ENCODE data around the gene PANK4.

Gene PANK4

DNA sequence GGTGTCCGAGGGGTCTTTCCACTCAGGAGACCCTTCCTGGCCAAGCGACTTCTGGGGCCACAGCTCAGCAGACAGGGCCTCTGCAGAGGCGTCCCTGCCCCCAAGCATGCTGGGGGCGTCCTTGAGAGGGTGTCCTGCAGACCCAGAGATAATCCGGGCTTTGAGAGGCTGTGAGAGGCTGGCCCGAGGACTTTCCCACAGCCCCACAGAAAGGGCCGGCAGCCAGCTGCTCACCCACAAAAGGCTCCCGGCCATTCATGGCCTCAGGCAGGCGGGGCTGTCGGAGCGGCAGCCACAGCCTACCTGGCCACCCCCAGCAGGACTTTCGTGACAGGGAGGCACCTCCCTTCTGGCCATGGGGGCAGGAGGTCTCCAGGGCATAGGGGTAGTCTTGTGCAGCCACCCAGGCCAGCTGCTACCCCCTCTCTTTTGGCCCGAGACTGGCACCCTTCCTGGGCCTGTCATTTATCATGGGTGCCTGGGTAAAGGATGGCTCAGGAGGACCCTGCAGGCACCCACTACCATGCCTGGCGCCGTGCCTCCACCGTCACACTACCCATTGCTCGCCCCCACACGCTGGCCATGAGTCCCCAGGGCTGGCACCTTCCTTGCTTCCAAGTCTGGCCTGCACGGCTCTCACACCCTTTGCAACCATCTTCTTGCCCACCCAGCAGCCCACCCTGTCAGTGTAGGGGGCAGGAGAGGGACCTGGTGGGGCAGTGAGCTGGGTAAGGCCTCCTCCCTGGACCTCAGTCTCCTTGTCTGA is 18.7 kb upstream of the PANK4 start:
- DNase-seq (ENCODE audit: low read depth), result no peak

DNA sequence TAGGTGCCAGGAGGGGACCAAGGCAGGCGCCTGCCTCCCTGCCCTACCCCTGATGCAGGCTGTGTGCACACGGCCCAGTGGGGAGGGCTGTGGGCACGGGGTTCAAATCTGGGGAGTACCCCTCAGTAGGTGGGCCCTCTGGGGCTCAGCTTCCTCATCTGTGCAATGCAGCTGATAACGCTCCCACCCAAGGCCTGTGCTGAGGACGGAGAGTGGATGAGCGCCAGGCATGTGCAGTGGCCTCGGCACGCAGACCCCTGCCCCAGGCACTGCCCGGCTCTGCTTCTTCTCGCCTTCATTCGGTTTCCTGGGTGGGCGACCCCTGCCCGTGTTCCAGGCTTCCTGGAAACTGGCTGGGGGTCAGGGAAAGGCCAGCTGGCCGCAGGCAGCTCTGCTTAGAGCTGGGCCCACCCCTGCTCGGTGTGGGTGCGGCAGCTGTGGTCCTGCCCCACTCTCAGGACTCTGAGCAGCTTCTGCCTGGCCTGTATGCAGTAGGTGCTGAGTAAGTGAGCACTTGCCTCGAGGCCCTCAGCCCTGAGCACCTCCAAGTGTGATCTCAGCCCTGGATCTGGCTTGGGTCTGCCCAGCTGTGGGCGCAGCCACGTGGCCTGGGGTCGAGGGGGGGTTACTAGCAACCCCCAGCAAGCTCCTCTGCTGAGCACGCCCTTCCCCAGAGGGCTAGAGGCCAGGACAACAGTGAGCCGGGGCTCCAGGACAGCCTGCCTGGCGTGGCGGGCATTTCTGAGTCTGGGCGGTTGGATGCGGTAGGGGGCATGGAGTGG is 17.9 kb upstream of the PANK4 start:
- no peak for DNase-seq (ENCODE audit: low read depth)

DNA sequence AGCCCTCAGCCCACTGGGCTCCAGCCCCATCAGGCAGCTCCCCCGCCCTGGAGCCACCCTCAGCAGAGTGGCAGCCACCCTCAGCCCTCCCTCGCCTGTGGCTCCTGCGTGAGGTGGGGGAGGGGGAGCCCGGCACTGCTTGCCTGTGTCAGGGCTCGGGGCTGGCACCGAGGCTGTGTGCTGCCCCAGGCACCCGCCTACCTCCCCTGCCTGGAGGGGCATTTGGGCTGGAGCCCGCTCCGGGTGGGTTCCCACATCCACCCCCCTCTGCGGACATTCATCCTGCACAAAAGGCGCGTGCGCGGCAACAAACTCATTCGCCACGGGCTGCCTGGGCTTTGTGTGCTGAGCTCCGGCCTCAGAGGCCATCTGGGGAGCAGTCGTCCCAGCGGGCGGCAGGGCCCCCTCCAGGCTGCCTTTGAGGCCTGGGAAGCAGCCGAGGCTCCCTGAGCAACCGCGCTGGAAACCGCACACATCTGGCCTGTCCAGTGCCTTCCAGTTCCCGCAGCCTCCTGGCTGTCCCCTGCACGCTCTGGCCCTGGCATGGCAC is 17.2 kb upstream of the PANK4 start:
- DNase-seq (ENCODE audit: low read depth), result no peak

DNA sequence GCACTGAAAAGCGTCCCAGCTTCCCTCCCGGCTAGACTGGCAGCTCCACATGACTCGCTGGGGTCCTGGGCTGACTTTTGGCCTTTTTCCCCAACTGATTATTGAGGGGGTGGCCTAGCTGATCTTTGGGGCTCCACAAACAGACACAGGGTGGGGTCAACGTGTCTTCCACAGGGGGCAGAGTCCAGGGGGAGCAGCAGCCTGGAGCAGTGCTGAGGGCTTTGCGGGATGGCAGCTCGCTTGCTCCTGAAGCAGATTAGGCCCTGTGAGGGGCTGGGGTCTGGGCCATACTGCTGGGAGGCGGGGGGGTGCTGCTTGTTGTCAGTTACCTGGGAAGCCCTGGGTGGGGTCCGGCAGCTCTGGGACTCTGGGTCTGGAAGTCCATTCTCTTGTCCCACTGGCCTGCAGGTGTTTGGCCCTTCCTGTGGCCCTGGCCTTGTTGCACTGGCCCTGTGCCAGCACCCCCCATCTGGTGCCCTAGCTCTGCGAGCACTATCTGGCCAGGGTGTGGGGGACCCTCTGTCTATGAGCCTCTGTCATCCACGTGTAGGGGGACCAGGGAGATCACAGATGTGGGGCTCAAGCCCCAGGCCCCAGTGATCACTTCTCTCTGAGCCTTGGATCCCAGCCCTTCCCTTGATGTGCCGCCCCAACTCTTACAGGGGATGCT is 16.0 kb upstream of the PANK4 start:
- no peak for DNase-seq (ENCODE audit: low read depth)

- no peak for DNase-seq (ENCODE audit: low read depth)
These were observed 15.3 kb upstream of the PANK4 start for GRCh38 chr1:2541619-2542245.

- DNase-seq (ENCODE audit: low read depth), result no peak
These were observed 14.6 kb upstream of the PANK4 start for GRCh38 chr1:2540816-2541492.

DNA sequence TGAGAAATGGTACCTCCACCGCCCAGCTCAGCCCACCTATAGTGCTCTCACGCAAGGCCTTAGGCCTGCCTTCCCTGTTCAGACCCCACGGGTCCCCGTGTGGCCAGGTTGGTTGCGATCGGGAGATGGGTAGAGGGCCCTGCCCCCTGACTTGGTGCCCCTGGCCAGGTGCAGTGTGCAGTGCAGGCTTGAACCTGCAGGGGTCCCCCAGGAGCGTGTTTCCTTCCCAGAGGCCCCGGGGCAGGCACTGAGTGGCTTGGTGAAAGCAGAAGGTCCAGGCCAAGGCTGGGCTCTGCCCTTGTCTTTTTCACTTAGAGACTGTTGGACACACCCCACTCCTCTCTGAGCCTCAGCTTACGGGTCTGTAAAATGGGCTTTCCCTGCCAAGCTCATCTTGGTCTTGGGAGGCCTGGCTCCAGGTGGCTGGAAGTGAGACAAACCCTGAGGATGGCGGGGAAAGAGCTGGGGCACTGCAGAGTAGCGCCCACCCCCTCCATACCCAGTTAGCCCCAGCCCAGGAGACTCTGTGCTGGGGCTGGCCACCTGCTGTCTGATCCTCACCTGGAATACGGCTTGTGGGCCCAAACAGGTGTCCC is 13.0 kb upstream of the PANK4 start:
- no peak for DNase-seq (ENCODE audit: low read depth)

DNA sequence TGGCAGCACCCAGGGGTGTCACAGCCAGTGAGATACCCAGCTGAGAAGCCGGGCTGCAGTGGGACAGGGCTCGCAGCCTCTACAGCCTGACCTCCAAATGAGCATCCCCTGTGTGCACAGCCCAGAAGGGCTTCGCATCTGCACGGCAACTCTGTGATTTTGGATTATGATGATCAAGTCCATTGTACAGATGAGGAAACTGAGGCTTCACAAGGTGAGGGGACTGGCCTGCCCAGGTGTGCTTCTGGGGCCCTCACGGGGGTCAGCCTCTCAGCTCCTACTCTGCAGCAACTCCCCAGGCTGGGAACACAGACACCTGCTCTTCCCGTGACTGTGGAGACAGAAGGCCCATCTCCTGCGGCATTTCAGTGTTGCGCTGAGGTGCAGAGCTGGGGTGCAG is 12.5 kb upstream of the PANK4 start:
- DNase-seq (ENCODE audit: low read depth), result no peak

- DNase-seq (ENCODE audit: low read depth), result no peak
These were observed 12.0 kb upstream of the PANK4 start for GRCh38 chr1:2538376-2538775.

DNA sequence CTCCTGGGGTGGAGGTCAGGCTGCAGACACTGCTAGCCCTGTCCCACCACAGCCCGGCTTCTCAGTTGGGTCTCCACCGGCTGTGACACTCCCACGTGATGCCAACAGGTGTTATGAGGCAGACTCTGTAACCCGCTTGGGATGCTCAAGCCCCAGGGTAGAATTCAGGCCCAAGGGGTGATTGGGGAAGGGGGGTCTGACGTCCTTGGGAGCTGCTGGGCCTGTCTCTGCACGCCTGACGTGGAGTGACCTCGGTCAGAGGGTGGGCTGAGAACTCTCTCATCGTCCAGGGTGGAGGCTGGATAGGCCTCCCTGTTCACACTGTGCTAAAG is 11.4 kb upstream of the PANK4 start:
- DNase-seq (ENCODE audit: low read depth), result no peak

DNA sequence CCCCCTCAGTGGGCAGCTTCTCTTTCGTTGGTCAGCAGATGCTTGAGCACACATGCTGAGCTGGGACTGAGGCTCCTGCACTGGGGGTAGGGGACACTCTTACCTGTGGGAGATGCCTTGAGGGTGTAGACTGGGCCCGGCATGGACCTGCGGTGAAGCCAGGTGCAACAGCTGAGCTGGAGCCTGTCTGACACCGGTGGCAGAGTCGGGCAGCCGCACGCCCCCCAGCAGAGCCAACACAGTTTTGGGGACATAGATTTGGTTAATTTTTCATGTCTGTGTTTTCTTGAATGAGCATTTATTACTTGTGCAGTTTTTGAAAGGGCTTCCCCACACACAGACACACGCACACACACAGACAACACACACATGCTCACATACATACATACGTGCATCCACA is 9.6 kb upstream of the PANK4 start:
- no peak for DNase-seq (ENCODE audit: low read depth)

DNA sequence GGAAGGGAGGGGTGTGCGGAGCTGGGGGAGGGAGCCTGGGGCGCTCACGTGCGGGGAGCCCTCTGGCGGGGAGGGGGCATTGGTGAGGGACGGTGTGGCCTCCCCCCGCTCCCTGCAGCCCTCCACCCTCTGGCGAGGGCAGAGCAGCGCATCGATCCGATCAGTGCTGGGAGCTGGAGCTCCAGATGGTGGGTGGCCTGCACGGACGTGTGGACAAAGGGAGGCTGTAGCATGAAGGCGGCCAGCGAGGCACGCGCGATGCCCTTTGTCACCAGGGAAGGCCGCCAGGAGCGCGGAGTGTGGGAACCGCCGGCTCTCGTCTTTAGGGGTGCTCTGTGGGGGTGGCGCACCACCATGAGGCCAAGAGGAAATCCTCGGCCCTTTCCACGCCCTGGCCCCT is 9.1 kb upstream of the PANK4 start:
- DNase-seq (ENCODE audit: low read depth), result no peak

GRCh38 chr1:2534687-2535441 is 8.5 kb upstream of the PANK4 start:
- DNase-seq (ENCODE audit: low read depth), result no peak

DNA sequence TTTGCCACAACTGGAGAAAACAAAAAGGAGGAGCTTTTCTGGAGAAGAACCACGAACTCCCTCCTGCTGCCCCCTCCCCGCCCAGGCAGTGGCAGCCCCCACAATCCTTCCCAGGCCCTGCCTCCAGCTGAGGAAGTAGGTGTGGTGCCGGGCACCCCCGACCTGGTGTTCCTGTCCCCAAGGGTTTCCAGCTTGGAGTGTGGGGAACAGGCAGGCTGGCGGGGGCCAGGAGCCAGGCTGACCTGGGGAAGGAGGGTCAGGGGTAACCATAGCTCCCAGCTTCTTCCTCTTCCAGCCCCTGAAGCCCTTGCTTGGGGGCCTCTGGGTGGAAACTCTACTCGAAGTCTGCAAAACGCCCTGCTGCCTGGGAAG is 7.9 kb upstream of the PANK4 start:
- no peak for DNase-seq (ENCODE audit: low read depth)

DNA sequence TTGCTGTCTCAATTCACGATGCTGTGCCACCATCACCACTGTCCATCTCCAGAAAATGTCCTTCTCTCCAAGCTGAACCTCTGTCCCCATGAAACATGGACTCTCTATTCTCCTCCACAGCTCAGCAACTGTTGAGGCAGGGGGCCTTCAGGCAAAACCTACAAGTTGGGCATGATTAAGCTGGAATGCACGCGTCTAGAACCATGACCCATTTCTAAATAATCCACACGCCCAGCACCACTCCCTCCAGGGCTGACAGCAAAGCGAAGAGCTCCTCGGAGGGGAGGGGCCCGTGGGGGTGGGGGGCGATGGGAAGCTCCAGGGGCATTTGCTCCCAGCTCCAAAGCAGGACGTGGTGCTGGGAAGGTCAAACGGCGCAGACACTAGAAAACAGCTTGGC is 7.0 kb upstream of the PANK4 start:
- DNase-seq (ENCODE audit: low read depth), result no peak

DNA sequence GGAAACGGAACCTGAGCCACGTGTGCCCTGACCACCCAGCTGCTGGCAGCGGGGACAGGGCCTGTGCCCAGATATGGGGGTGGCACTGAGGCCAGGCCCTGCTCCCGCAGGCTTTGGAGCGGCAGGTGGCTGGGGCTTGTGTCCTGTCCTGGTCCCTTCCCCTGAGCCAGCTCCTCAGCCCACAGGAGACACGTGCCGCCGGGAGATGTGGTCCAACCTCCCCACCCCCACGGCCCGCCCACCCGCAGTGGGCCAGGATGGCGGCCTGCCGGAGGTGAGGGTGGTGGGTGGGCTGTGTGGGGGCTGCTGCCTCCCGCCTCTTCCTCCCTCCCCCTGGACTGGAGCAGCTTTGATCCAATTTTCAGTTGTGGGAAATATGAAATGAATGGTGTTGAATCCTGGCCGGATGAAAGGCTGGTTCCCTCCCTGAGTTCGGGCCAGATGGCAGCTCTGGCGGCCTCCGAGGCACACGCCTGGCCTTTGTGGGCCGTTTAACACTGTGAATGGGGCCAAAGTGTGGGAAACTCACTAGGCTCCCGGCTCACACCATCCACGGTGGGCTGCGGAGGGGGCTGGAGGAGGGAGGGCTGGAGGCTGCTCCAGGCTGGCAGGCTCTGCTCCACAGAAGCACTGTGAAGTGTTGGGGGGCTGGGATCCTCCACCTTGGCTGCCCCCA is 6.2 kb upstream of the PANK4 start:
- no peak for DNase-seq (ENCODE audit: low read depth)

DNA sequence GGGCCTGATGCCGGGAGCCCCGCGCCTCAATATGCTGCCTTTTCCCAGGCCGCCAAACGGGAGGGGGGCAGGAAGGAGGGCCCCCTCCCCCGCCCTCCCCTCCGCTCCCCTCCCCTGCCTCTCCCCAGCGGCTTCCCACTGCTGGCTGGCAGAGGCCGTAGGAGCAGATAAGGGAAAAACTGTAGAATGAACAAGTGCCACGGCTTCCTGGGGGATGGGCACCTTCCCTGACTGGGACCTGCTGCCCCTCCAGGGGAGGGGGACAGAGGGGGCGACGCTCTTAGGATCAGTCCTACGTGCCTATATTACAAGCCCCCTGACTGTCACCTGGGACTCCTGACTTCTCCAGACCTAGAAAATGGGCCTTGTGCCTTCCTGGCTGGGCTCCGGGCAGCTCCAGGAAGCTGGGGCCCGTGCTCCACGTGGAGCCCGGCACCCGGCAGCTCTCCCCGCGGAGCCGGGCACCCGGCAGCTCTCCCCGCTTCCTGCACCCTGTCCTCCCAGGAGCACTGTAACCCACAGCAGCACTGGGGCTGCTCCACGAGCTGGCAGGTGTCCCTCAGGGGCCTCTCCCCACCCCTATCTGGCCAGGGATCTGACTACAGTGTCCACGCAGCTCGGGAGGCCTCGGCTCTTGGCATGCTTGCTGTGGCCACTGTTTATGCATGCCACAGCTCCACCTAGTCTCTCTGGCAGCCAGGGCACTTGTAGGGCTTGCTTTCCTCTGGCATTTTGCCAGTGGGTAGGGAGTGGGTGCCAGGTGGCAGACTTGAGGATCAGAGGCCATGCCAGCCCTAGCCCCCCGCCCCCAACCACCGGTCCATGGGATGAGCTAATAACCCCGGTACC is 4.3 kb upstream of the PANK4 start:
- no peak for DNase-seq (ENCODE audit: low read depth)

- no peak for DNase-seq (ENCODE audit: low read depth)
These were observed 3.6 kb upstream of the PANK4 start, which contains the start of gene HES5 for GRCh38 chr1:2529784-2530512. HES5 (minus strand) TSS chr1:2530263; CDS start chr1:2530164, 99 bp downstream.
